Neural crest cell (in vitro differentiated cells): ENCODE measurements around the gene RHOB. TPM values are rescaled to one million over a fixed set of nuclear protein-coding genes. Genes with fewer than 3 reads are reported as not detected.
"Not testable (repeated sequence)": the region's sequence is repeated elsewhere in the genome, so short reads cannot be mapped to it uniquely, and the experiment has no call there.

Source experiments
- DNase-seq: peaks from one replicate; pipeline ENCODE4 v3.0.0; 2021; ENCODE audit warnings: low read depth, mixed read lengths, low spot score
- H3K27ac Mint-ChIP-seq: one replicate; pipeline ENCODE4 v1.8.0; 2021; ENCODE audit warnings: mild to moderate bottlenecking, mixed read lengths; ENCODE audit not compliant: unreplicated experiment
- H3K27me3 Mint-ChIP-seq: 2 replicates; pipeline ENCODE4 v1.8.0; 2021; ENCODE audit warnings: low read depth, mild to moderate bottlenecking, mixed read lengths
- H3K36me3 Mint-ChIP-seq: 2 replicates; pipeline ENCODE4 v1.8.0; 2021; ENCODE audit warnings: low read depth, mild to moderate bottlenecking, mixed read lengths
- H3K4me1 Mint-ChIP-seq: 2 replicates; pipeline ENCODE4 v1.8.0; 2021; ENCODE audit warnings: mixed read lengths
- H3K4me3 Mint-ChIP-seq: one replicate; pipeline ENCODE4 v1.8.0; 2021; ENCODE audit warnings: mild to moderate bottlenecking, mixed read lengths
- H3K9me3 Mint-ChIP-seq: 2 replicates; pipeline ENCODE4 v1.8.0; 2021; ENCODE audit warnings: mixed read lengths
- CTCF ChIP-seq: fragments of 200-600 bp; sonication (generic); conservative IDR thresholded peaks from 2 replicates; pipeline ENCODE4 v1.5.0; 2021; ENCODE audit warnings: antibody characterized with exemption, mild to moderate bottlenecking
- total RNA-seq: library from RNA; stranded (reverse); gene quantifications from 2 replicates; pipeline ENCODE4 v1.2.1, GENCODE V29; 2021

The RHOB gene
- total RNA-seq, 1 donor from 2014 or later = 146 TPM

- no peak overlapping the region for H3K27ac Mint-ChIP-seq
- H3K27me3 Mint-ChIP-seq = no peaks in the 10 kb centered on the region
- peaks cover 5% of the 10 kb centered on the region for H3K9me3 Mint-ChIP-seq
- peaks cover 24% of the 10 kb centered on the region for H3K4me1 Mint-ChIP-seq
- no peak for TF ChIP-seq CTCF
- no peak for DNase-seq
- peaks cover 18% of the 10 kb centered on the region for H3K36me3 Mint-ChIP-seq
- no peak overlapping the region for H3K4me3 Mint-ChIP-seq
Observed at GRCh38 chr2:20456636-20457426, 10.0 kb downstream of the RHOB start.

- H3K27me3 Mint-ChIP-seq = no peaks in the 10 kb centered on the region
- H3K27ac Mint-ChIP-seq = no peak overlapping the region
- peaks cover 21% of the 10 kb centered on the region for H3K36me3 Mint-ChIP-seq
- DNase-seq = no peak
- peaks cover 5% of the 10 kb centered on the region for H3K9me3 Mint-ChIP-seq
- no peak overlapping the region for H3K4me3 Mint-ChIP-seq
- TF ChIP-seq CTCF = no peak
- peaks cover 12% of the 10 kb centered on the region for H3K4me1 Mint-ChIP-seq
Observed at GRCh38 chr2:20457661-20458630, 11.1 kb downstream of the RHOB start.

GRCh38 chr2:20458737-20459484 lies 12.0 kb downstream of the RHOB start:
- H3K27ac Mint-ChIP-seq, H3K4me3 Mint-ChIP-seq, H3K4me1 Mint-ChIP-seq, H3K27me3 Mint-ChIP-seq, DNase-seq, H3K9me3 Mint-ChIP-seq: not testable (repeated sequence)
- H3K36me3 Mint-ChIP-seq = peaks cover 21% of the 10 kb centered on the region

GRCh38 chr2:20465716-20466394 lies 19.0 kb downstream of the RHOB start:
- peaks cover 30% of the 10 kb centered on the region for H3K4me1 Mint-ChIP-seq
- no peak for TF ChIP-seq CTCF
- DNase-seq = no peak
- H3K4me3 Mint-ChIP-seq = no peak overlapping the region
- H3K27ac Mint-ChIP-seq = no peak overlapping the region
- H3K9me3 Mint-ChIP-seq = peaks cover 5% of the 10 kb centered on the region
- H3K27me3 Mint-ChIP-seq = no peaks in the 10 kb centered on the region
- H3K36me3 Mint-ChIP-seq = peaks cover 12% of the 10 kb centered on the region

- TF ChIP-seq CTCF = no peak
- DNase-seq = no peak
- Mint-ChIP-seq H3K36me3 (no peaks in the 10 kb centered on the region), H3K27ac (peak overlapping the region; percentile 94), H3K4me3 (no peak overlapping the region), H3K27me3 (no peaks in the 10 kb centered on the region), H3K9me3 (no peaks in the 10 kb centered on the region), H3K4me1 (peaks cover 43% of the 10 kb centered on the region)
Observed at GRCh38 chr2:20467789-20468548, 21.1 kb downstream of the RHOB start.
